Progenitor cell of endocrine pancreas (in vitro differentiated cells): ENCODE measurements around the gene GNMT. TPM values are rescaled to one million over a fixed set of nuclear protein-coding genes. Genes with fewer than 3 reads are reported as not detected.
"Not testable (repeated sequence)": the region's sequence is repeated elsewhere in the genome, so short reads cannot be mapped to it uniquely, and the experiment has no call there.

Experiments
- DNase-seq: peaks from one replicate; pipeline ENCODE4 v3.0.0; 2021; ENCODE audit warnings: low spot score; ENCODE audit not compliant: unreplicated experiment
- H3K27ac Mint-ChIP-seq: 2 replicates; pipeline ENCODE4 v1.8.0; 2021; ENCODE audit warnings: mild to moderate bottlenecking, moderate library complexity, mixed read lengths
- H3K27me3 Mint-ChIP-seq: 2 replicates; pipeline ENCODE4 v1.8.0; 2021; ENCODE audit warnings: mixed read lengths
- H3K36me3 Mint-ChIP-seq: 2 replicates; pipeline ENCODE4 v1.8.0; 2022; ENCODE audit warnings: mixed read lengths; ENCODE audit not compliant: insufficient read depth
- H3K4me1 Mint-ChIP-seq: 2 replicates; pipeline ENCODE4 v1.8.0; 2021; ENCODE audit warnings: low read depth, mixed read lengths
- H3K4me3 Mint-ChIP-seq: 2 replicates; pipeline ENCODE4 v1.8.0; 2021; ENCODE audit warnings: low read depth, mild to moderate bottlenecking, moderate library complexity, mixed read lengths
- H3K9me3 Mint-ChIP-seq: 2 replicates; pipeline ENCODE4 v1.8.0; 2021; ENCODE audit warnings: low read depth, mixed read lengths
- total RNA-seq: library from RNA; stranded (reverse); gene quantifications from 2 replicates; pipeline ENCODE4 v1.2.1, GENCODE V29; 2021
- TF ChIP-seq, protein P1 (sequence below): fragments of 200-600 bp; sonication (generic); IDR thresholded peaks from one replicate; pipeline ENCODE4 v1.5.0; 2021; ENCODE audit warnings: antibody characterized with exemption, mild to moderate bottlenecking; ENCODE audit not compliant: unreplicated experiment

The GNMT gene
- total RNA-seq, 1 donor from 2014 or later, result 1.3 TPM

DNA sequence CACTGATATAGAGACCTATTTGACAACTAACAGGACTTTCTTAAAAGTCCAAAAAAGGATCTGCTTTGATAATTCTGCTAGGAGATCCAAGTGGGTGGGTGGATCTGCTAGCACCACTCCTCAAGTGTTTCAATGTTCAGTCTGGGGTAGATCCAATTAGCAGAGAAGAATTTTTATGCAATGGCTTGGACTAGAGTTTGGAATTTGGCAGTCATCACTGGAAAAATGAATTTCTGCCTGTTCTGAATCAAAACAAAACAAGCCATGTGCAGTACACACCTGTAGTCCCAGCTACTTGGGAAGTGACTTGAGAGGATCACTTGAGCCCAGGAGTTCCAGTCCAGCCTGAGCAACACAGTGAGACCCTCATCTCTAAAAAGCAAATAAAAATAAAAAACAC is 12.6 kb upstream of the GNMT start:
- TF ChIP-seq, protein P1, sequence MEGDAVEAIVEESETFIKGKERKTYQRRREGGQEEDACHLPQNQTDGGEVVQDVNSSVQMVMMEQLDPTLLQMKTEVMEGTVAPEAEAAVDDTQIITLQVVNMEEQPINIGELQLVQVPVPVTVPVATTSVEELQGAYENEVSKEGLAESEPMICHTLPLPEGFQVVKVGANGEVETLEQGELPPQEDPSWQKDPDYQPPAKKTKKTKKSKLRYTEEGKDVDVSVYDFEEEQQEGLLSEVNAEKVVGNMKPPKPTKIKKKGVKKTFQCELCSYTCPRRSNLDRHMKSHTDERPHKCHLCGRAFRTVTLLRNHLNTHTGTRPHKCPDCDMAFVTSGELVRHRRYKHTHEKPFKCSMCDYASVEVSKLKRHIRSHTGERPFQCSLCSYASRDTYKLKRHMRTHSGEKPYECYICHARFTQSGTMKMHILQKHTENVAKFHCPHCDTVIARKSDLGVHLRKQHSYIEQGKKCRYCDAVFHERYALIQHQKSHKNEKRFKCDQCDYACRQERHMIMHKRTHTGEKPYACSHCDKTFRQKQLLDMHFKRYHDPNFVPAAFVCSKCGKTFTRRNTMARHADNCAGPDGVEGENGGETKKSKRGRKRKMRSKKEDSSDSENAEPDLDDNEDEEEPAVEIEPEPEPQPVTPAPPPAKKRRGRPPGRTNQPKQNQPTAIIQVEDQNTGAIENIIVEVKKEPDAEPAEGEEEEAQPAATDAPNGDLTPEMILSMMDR, result no peak
- Mint-ChIP-seq H3K9me3 (no peaks in the 10 kb centered on the region), H3K27ac (no peak overlapping the region), H3K4me1 (no peaks in the 10 kb centered on the region), H3K4me3 (no peak overlapping the region), H3K36me3 (peaks cover 2% of the 10 kb centered on the region), H3K27me3 (no peaks in the 10 kb centered on the region)
- DNase-seq, result no peak

DNA sequence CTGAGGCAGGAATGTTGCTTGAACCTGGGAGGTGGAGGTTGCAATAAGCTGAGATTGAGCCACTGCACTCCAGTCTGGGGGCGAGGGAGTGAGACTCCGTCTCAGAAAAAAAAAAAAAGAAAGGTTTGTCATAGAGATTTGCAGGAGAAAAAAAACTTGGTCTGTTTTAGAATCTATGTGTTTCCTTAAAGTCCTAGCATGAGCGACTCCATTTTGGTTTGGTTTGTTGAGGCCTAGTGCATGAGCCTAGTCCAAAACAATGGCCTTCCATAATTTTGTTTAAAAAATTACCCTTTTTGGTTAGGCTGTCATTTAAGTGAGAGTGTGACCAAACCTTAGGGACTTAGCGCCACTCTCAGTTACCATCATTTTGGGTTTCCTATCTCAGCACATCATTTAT is 8.2 kb upstream of the GNMT start:
- Mint-ChIP-seq H3K4me1 (no peaks in the 10 kb centered on the region), H3K9me3 (no peaks in the 10 kb centered on the region), H3K4me3 (no peak overlapping the region), H3K36me3 (peaks cover 1% of the 10 kb centered on the region), H3K27me3 (no peaks in the 10 kb centered on the region), H3K27ac (no peak overlapping the region)
- DNase-seq, result no peak
- TF ChIP-seq, protein P1, result no peak

DNA sequence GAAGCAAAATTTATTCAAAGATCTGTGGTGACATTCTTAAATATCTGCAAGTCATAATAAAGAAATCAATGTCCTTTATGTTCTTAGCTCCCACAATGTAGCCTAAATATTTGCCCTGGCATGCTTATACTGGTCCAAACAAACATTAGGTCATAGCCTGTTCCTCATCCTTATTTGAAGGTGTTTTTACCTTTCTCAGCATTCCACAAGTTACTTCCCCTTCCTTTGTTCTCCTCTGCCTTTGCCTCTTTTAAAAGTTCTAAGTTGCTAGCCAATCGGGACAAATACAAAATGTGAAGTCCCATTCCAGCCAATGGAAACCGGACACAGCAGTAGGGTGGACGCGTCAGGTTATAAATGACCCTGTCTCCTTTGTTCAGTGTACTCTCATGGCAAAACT is 6.1 kb upstream of the GNMT start:
- H3K4me1 Mint-ChIP-seq, H3K36me3 Mint-ChIP-seq, H3K27me3 Mint-ChIP-seq, H3K27ac Mint-ChIP-seq, H3K4me3 Mint-ChIP-seq, DNase-seq, H3K9me3 Mint-ChIP-seq: not testable (repeated sequence)

DNA sequence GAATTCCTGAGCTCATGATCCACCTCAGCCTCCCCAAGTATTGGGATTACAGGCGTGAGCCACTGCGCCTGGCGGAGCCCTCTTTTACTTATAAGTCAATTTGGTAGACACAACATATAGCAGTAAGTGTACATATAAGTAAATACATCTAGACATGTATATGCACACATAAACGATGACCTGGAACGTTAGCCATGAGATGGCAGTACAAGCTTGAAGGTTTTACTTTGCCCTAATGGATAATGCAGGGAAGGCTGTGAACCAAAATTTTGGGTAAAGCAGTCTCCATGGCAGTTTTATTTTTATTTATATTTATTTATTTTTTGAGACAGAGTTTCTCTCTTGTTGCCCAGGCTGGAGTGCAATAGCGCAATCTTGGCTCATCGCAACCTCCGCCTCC is 2.4 kb upstream of the GNMT start:
- Mint-ChIP-seq H3K4me1 (peaks cover 4% of the 10 kb centered on the region), H3K27me3 (peaks cover 21% of the 10 kb centered on the region), H3K9me3 (no peaks in the 10 kb centered on the region), H3K36me3 (peaks cover 4% of the 10 kb centered on the region), H3K27ac (no peak overlapping the region), H3K4me3 (no peak overlapping the region)
- no peak for DNase-seq
- TF ChIP-seq, protein P1, result no peak

DNA sequence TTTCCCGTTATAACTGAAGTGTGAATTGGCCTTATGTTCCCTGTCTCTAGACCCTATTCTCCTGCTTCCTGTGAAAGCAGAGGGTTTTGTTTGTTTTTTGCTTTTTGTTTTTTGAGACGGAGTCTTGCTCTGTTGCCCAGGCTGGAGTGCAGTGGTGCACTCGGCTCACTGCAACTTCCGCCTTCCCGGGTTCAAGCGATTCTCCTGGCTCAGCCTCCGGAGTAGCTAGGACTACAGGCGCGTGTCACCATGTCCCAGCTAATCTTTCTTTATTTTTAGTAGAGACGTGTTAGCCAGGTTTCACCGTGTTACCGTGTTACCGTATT is 674 bp upstream of the GNMT start:
- H3K4me1 Mint-ChIP-seq, result peaks cover 4% of the 10 kb centered on the region
- TF ChIP-seq, protein P1, result no peak

DNA sequence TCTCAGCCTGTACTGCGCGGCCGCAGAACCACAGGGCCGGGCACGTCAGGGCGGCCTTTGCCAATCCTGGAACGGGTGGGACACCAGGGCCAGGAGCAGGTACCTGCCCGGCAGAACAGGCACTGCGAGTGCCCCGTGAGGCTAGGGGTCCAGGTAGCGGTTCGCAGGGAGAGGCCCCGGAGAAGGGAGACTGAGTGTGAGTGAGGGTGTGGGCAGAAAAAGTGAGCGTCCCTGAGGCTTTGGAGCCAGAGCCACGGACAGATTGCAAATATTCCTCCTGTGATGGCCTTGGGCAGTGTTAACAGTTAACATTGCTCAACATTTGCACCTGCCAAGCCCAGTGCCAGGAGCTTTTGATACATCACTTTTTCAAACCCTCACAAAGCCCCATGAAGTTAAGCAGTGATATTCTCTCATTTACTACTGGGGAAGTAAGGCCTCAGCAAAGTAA is 491 bp downstream of the GNMT start:
- peaks cover 4% of the 10 kb centered on the region for H3K4me1 Mint-ChIP-seq
- peaks cover 21% of the 10 kb centered on the region for H3K27me3 Mint-ChIP-seq
- TF ChIP-seq, protein P1, result no peak
- H3K4me3 Mint-ChIP-seq, result peak overlapping the region; percentile 80
- no peak for DNase-seq
- H3K9me3 Mint-ChIP-seq, result no peaks in the 10 kb centered on the region
- H3K36me3 Mint-ChIP-seq, result peaks cover 4% of the 10 kb centered on the region
- H3K27ac Mint-ChIP-seq, result no peak overlapping the region

More for the DNA sequence above, 674 bp upstream of the GNMT start:
- no peaks in the 10 kb centered on the region for H3K9me3 Mint-ChIP-seq
- peaks cover 21% of the 10 kb centered on the region for H3K27me3 Mint-ChIP-seq
- DNase-seq, result no peak
- H3K36me3 Mint-ChIP-seq, result peaks cover 4% of the 10 kb centered on the region
- no peak overlapping the region for H3K27ac Mint-ChIP-seq
- H3K4me3 Mint-ChIP-seq, result peak overlapping the region; percentile 80
